HG03575 (cell line): ENCODE data around the gene DDB1.
"Not testable (repeated sequence)": the region's sequence is repeated elsewhere in the genome, so short reads cannot be mapped to it uniquely, and the experiment has no call there.

Source experiments
- ATAC-seq: cut with Tn5 transposase; IDR thresholded peaks from one replicate; pipeline ENCODE4 v1.9.1; 2021; ENCODE audit not compliant: unreplicated experiment, insufficient number of reproducible peaks, low FRiP score; ENCODE audit errors: extremely low read depth

The DDB1 gene

DNA sequence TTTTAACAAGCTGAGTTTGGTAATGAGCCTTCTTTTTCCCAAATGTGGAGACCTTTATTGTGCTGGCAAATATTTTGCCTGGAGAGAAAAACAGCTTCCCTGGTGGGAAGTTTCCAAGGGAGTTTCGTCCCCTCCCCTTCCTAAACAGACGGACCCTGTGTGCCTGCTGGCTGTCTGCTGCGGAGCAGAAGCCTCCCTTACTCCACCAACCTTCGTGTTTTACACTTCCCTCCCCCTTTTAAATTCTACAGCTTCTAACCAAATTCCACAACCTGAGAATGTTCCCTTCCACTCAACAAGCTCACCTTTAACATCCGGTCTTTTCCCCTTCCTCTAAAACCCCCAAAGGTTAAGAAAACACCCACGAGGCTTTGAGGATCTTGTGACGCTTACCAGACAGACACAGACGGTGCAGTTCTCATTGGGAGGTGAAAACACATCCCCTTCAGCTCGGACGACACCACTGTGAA is 54.9 kb downstream of the DDB1 start:
- ATAC-seq = no peak

DNA sequence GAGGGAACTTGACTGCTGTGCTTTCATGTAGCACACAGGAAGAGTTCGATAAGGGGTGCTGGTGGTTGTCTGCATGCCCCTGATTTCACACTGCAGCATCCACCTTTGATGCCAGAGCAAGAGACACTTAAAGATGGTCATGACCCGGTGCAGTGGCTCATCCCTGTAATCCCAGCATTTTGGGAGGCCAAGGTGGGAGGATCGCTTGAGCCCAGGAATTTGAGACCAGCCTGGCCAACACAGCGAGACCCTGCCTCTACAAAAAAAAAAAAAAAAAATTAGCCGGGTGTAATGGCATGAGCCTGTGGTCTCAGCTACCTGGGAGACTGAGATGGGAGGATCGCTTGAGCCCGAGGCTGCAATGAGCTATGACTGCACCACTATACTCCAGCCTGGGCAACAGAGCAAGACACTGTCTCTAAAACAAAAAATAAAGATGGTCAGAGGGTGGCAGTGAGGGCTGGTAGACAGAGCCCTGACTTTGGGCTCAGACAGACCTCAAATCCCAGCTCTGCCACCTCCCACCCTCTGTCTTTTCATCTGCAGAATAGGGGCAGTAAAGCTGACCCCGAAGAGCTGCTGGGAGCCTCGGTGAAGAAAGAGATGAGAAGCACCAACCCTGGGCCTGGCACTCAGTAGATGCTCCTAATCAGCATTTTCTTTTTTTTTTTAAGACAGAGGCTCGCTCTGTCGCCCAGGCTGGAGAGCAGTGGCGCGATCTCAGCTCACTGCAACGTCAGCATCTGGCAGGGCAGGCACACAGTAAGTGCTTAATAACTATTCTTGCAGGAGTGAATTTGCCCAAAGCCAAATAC is 55.5 kb downstream of the DDB1 start:
- ATAC-seq = no peak

DNA sequence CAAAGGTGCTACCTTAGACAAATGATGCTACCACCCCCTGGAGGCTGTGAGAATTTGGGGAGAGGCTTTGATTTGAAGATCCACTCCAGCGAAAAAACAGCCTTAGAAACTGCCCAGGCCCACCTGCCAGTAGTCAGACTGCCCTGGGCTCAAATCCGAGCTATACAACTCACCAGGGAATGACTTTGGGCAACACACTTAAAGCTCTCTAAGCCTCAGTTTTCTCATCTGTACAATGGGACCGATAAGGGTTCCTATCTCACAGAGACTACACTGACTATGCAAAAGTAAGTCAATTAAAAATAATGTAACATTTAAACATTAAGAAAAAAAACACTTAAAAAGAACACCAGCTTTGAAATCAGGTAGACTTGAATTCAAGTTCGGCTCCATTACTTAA is 57.7 kb downstream of the DDB1 start:
- no peak for ATAC-seq

DNA sequence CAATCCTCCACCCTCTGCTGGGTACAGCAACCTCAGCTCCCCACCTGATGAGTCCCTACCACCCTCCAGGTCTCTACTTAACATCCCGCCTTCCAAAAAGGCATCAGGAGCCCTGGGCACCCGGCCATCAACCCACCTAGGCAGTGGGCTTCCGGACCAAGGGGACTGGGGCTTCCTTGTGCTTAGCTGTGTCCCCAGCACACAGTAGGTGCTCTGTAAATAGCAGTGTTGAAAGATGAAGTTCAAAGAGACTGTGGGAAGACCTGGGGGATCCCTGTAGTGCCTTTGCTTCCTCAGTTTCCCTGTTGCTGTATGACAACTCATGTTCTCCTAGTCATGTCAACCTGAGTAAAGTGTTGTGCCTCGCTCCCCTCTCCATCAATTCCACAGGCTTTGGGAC is 58.8 kb downstream of the DDB1 start:
- ATAC-seq = no peak

- ATAC-seq = no peak
Measured at GRCh38 chr11:61273178-61274078, 59.5 kb downstream of the DDB1 start.

GRCh38 chr11:61272731-61273130 is 60.2 kb downstream of the DDB1 start:
- ATAC-seq = no peak

DNA sequence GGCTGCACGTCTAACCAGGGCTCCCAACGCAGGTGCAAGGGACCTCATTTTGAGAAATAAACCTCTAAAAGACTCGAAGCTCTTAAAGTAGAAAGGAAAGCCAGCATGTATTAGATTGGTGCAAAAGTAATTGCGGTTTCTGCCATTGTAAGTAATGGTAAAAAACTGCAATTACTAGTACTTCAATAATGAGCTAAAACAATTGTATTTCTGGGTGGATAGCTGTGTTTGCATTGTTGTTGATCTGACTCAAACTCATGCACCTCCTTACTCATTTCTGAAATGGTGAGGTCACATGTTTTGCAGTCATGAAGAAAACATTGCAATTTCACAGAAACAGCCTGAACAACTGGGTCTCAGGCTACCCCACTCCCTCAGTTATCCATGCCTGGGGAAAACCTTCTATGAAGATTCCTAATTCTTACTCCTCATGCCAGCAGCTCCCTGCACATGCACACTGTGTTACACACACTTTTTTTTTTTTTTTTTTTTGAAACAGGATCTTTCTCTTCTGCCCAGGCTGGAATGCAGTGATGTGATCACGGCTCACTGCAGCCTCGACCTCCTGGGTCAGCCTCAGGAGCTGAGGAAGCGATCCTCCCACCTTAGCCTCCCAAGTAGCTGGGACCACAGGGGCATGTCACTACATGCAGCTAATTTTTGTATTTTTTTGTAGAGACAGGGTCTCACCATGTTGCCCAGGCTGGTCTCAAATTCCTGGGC is 62.4 kb downstream of the DDB1 start:
- no peak for ATAC-seq

GRCh38 chr11:61268588-61269250 is 64.2 kb downstream of the DDB1 start:
- no peak for ATAC-seq

DNA sequence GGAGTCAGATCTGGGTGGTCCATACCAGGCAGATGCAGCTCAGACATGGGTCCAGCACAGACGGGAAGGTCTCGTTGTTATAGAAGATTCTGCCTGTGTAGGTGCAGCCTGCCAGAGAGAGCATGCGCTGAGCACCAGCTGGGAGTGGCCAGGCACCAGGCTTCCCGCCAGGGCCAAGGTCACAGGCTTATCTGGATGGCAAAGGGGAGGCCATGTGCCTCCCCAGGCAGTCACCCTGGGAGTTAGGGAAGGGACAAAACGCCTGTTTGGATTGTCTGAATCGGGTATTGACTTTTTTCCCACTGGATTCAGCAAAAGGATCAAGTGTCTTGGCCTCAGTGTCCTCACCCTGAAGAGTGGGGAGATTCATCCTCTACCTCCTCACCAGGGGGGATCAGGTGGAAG is 65.5 kb downstream of the DDB1 start:
- ATAC-seq = no peak

DNA sequence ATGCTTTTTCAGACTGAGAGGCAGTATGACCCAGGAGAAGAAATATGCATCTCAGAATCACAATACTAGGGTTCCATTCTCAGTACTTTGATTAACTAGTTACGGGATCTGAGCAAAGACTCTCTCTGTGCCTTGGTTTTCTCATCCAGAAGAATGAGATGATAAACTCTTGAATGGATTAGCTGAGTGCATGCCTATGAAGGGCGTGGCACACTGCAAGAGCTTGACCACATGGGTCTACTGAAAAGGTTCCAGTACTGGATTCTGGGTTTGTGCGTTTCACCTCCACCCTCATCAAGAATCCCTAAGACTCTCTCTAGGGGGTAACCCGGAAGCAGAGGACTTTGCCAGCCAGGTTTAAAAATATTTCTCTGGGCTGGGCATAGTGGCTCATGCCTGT is 66.3 kb downstream of the DDB1 start:
- no peak for ATAC-seq

DNA sequence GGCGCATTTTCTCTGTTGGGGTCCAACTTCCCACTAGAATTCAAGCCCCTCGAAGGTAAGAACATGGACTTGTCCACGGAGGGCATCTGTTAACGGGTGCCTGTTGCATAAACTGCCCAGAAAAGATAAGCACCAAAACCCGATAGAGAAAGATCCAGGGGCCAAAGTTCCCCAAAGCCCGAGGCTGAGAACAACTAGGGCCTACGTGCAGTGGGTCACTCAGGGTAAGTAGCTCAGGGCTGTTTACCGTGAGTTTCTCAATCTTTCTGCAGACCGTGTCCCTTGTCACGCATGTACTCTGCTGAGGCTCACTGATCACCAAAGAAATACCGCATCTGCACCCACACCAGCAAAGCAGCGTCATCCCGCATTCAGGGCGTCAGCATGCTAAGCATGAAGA is 67.5 kb downstream of the DDB1 start:
- ATAC-seq = no peak

DNA sequence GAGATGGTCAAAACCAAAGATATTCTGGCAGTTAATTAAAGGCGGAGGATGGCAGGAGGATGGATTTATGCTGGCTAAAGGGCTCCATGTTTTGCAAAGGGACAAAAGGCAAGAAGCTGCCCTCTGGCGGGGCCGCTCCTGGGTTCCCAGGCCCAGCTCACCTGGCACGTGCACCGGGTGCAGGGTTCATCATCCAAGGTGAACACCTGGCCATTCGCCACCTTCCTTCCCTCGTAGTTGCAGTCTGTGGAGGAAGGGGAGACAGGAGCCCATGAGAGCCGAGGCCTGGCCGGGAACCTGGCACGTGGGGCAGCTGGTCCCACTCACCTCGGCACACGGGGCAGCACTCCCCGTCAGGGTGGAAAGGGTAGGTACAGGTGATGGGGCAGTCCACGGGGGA is 68.1 kb downstream of the DDB1 start:
- ATAC-seq = no peak

- no peak for ATAC-seq
Measured at GRCh38 chr11:61264371-61264770, 68.5 kb downstream of the DDB1 start.

DNA sequence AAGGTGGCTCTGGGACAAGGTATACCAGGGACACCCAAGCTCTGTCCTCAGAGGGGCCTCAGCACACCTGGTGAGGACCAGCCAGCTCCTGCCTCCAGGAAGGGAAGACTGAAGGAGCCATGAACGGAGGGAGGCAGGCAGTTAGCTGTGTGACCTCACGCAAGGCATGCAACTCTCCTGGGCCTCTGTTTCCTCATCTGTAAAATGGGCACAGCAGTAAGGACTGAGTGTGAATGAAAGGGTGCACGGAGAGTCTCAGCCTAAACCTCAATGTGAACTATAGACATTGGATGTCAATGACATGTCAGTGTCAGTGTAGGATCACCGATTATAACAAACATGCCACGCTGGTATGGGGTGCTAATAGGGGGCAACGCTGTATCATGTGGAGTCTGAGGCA is 73.5 kb downstream of the DDB1 start:
- no peak for ATAC-seq

- no peak for ATAC-seq
Measured at GRCh38 chr11:61258546-61258945, 74.4 kb downstream of the DDB1 start.

GRCh38 chr11:61256710-61257482 is 76.0 kb downstream of the DDB1 start:
- no peak for ATAC-seq

DNA sequence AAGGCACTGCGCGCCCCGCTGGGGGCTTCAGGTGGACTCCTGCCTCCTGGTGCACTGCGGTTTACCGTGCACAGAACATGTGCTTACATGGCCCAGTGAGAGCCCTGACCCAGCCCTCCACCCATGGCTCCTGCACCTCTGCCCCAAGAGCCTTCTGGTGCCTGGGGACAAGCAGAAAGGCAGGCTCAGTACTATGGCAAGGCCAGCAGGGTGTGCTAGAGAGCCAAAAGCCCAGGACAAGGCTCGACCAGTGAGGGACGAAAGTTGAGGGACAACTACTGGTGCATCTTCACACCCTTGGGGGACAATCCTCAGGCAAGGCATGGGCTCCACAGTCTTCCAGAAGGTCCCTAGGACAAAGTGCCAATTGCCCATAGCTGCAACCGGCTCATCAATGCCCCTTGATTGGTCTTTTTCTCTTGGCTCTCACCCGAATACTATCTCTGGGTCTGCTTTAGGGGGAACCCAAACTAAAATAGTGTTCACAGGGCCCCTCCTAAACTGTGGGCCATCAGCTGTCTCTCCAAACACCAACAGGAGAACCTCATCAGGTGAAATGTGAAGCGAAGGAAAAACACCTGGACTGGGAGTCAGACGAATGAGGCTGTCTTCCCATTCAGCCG is 78.4 kb downstream of the DDB1 start:
- no peak for ATAC-seq

DNA sequence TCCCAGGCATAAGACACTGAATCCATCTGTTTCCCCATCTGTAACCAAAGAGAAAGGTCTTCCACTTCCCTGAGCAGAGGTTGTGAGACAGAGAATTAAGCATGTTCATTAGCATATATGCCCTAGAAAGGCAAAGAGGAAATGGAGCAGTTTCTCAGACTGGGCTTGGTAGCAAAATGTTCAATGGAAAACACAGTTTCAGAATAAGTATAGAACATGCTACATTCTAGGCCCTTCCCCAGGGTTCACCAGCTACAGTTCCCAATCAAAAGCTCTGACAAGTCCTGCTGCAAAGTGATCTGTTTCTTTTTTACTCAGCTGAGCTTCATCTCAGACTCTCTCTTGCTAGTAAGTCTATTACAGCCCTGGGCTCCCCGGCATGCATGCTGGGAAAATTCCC is 80.6 kb downstream of the DDB1 start:
- ATAC-seq = not testable (repeated sequence)
